ENCODE measurements around the gene MAST3.

The MAST3 gene

DNA sequence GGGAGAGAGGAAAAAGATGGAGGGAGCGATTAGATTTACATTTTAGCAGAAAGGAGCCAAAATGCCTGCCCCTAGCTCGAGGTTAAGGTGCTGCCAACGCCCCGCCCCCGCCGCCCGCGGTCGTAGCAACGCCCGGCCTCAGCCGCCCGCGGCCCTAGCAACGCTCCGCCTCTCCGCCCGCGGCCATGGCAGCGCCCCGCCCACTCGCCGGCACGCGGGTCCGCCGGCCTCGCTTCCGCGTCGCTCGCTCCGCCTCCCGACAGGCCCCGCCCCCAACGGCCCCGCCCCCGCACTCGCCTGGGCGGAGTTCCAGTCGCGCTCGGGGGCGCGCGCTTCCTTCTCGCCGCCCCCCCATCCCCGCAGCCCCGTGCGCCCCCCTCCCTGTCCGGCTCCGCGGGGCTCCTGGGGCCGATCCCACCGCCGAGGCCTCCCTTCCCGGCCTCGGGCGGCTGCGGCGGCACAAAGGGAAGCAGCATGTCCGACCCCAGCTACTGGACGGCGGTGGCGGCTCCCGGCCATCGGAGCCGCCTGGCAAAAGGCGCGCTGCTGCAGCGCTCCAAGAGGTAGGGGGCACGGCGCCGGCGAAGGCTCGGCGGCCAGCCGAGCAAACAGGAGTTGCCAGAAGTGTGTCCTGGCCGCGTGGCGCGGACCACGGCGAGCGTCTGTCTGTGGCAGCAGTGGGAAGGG, 20.3 kb downstream of the MAST3 start (continued):
- TF ChIP-seq ZBTB7A (tag by site-specific recombination; IDR thresholded peaks at IDR 0.05; ENCODE audit: low read depth) (no peak), ZNF785 (tag by site-specific recombination; IDR thresholded peaks at IDR 0.05) (no peak), KLF10 (tag by site-specific recombination; IDR thresholded peaks at IDR 0.05) (0 out of 2 replicates have a peak, but pooled peaks have one; percentile 40), GLIS2 (tag by site-specific recombination; IDR thresholded peaks at IDR 0.05) (peak; percentile 66), ZNF23 (tag by site-specific recombination; IDR thresholded peaks at IDR 0.05; ENCODE audit: borderline replicate concordance) (no peak), ZBTB20 (tag by site-specific recombination; IDR thresholded peaks at IDR 0.05) (no peak), TCF7L2 (IDR thresholded peaks at IDR 0.05; ENCODE audit: borderline replicate concordance, low read depth, low read length) (no peak), ZNF623 (tag by site-specific recombination; IDR thresholded peaks at IDR 0.05) (no peak), ZIC2 (tag by site-specific recombination; IDR thresholded peaks at IDR 0.05) (0 out of 2 replicates have a peak, but pooled peaks have one; percentile 49), ZNF747 (tag by site-specific recombination; IDR thresholded peaks at IDR 0.05) (no peak), ZNF624 (tag by site-specific recombination; IDR thresholded peaks at IDR 0.05) (no peak), ZNF521 (tag by site-specific recombination; IDR thresholded peaks at IDR 0.05) (no peak), ZNF184 (tag by site-specific recombination; IDR thresholded peaks at IDR 0.05) (no peak), ZNF654 (tag by site-specific recombination; IDR thresholded peaks at IDR 0.05; ENCODE audit: low read depth) (no peak), ZNF501 (tag by site-specific recombination; IDR thresholded peaks at IDR 0.05) (no peak), ZFHX2 (tag by site-specific recombination; conservative IDR thresholded peaks at IDR 0.05) (peak; percentile 84), ZNF571 (tag by site-specific recombination; IDR thresholded peaks at IDR 0.05) (no peak), ZNF600 (tag by site-specific recombination; IDR thresholded peaks at IDR 0.05) (no peak), ZFP3 (tag by site-specific recombination; IDR thresholded peaks at IDR 0.05; ENCODE audit: low read depth) (no peak), PRDM1 (tag by site-specific recombination; IDR thresholded peaks at IDR 0.05) (no peak), HOXC10 (CRISPR knock-in tag; IDR thresholded peaks at IDR 0.05) (no peak), ZFP41 (tag by site-specific recombination; IDR thresholded peaks at IDR 0.05; ENCODE audit: borderline replicate concordance) (no peak), ZNF426 (tag by site-specific recombination; IDR thresholded peaks at IDR 0.05) (no peak)
- TF ChIP-seq, protein P1, sequence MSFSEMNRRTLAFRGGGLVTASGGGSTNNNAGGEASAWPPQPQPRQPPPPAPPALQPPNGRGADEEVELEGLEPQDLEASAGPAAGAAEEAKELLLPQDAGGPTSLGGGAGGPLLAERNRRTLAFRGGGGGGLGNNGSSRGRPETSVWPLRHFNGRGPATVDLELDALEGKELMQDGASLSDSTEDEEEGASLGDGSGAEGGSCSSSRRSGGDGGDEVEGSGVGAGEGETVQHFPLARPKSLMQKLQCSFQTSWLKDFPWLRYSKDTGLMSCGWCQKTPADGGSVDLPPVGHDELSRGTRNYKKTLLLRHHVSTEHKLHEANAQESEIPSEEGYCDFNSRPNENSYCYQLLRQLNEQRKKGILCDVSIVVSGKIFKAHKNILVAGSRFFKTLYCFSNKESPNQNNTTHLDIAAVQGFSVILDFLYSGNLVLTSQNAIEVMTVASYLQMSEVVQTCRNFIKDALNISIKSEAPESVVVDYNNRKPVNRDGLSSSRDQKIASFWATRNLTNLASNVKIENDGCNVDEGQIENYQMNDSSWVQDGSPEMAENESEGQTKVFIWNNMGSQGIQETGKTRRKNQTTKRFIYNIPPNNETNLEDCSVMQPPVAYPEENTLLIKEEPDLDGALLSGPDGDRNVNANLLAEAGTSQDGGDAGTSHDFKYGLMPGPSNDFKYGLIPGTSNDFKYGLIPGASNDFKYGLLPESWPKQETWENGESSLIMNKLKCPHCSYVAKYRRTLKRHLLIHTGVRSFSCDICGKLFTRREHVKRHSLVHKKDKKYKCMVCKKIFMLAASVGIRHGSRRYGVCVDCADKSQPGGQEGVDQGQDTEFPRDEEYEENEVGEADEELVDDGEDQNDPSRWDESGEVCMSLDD (tag by site-specific recombination; IDR thresholded peaks at IDR 0.05), result 0 out of 2 replicates have a peak, but pooled peaks have one; percentile 28
- TF ChIP-seq, protein P2, sequence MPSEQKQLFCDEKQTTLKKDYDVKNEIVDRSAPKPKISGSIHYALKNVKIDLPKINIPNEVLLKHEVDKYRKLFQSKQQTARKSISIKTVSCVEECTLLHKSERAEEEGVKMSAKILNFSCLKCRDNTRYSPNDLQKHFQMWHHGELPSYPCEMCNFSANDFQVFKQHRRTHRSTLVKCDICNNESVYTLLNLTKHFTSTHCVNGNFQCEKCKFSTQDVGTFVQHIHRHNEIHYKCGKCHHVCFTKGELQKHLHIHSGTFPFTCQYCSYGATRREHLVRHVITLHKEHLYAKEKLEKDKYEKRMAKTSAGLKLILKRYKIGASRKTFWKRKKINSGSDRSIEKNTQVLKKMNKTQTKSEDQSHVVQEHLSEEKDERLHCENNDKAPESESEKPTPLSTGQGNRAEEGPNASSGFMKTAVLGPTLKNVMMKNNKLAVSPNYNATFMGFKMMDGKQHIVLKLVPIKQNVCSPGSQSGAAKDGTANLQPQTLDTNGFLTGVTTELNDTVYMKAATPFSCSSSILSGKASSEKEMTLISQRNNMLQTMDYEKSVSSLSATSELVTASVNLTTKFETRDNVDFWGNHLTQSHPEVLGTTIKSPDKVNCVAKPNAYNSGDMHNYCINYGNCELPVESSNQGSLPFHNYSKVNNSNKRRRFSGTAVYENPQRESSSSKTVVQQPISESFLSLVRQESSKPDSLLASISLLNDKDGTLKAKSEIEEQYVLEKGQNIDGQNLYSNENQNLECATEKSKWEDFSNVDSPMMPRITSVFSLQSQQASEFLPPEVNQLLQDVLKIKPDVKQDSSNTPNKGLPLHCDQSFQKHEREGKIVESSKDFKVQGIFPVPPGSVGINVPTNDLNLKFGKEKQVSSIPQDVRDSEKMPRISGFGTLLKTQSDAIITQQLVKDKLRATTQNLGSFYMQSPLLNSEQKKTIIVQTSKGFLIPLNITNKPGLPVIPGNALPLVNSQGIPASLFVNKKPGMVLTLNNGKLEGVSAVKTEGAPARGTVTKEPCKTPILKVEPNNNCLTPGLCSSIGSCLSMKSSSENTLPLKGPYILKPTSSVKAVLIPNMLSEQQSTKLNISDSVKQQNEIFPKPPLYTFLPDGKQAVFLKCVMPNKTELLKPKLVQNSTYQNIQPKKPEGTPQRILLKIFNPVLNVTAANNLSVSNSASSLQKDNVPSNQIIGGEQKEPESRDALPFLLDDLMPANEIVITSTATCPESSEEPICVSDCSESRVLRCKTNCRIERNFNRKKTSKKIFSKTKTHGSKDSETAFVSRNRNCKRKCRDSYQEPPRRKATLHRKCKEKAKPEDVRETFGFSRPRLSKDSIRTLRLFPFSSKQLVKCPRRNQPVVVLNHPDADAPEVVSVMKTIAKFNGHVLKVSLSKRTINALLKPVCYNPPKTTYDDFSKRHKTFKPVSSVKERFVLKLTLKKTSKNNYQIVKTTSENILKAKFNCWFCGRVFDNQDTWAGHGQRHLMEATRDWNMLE (tag by site-specific recombination; conservative IDR thresholded peaks at IDR 0.05; ENCODE audit: low read depth), result no peak
- TF ChIP-seq, protein P3, sequence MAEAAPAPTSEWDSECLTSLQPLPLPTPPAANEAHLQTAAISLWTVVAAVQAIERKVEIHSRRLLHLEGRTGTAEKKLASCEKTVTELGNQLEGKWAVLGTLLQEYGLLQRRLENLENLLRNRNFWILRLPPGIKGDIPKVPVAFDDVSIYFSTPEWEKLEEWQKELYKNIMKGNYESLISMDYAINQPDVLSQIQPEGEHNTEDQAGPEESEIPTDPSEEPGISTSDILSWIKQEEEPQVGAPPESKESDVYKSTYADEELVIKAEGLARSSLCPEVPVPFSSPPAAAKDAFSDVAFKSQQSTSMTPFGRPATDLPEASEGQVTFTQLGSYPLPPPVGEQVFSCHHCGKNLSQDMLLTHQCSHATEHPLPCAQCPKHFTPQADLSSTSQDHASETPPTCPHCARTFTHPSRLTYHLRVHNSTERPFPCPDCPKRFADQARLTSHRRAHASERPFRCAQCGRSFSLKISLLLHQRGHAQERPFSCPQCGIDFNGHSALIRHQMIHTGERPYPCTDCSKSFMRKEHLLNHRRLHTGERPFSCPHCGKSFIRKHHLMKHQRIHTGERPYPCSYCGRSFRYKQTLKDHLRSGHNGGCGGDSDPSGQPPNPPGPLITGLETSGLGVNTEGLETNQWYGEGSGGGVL (tag by site-specific recombination; IDR thresholded peaks at IDR 0.05), result 0 out of 2 replicates have a peak, but pooled peaks have one; percentile 16
- TF ChIP-seq, protein P4, sequence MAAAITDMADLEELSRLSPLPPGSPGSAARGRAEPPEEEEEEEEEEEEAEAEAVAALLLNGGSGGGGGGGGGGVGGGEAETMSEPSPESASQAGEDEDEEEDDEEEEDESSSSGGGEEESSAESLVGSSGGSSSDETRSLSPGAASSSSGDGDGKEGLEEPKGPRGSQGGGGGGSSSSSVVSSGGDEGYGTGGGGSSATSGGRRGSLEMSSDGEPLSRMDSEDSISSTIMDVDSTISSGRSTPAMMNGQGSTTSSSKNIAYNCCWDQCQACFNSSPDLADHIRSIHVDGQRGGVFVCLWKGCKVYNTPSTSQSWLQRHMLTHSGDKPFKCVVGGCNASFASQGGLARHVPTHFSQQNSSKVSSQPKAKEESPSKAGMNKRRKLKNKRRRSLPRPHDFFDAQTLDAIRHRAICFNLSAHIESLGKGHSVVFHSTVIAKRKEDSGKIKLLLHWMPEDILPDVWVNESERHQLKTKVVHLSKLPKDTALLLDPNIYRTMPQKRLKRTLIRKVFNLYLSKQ (tag by site-specific recombination; IDR thresholded peaks at IDR 0.05; ENCODE audit: borderline replicate concordance), result no peak
- TF ChIP-seq, protein P5, sequence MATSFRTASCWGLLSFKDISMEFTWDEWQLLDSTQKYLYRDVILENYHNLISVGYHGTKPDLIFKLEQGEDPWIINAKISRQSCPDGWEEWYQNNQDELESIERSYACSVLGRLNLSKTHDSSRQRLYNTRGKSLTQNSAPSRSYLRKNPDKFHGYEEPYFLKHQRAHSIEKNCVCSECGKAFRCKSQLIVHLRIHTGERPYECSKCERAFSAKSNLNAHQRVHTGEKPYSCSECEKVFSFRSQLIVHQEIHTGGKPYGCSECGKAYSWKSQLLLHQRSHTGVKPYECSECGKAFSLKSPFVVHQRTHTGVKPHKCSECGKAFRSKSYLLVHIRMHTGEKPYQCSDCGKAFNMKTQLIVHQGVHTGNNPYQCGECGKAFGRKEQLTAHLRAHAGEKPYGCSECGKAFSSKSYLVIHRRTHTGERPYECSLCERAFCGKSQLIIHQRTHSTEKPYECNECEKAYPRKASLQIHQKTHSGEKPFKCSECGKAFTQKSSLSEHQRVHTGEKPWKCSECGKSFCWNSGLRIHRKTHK (tag by site-specific recombination; IDR thresholded peaks at IDR 0.05), result no peak

All from HEK293 (cell line).